HepG2 (cell line): Measurements from ENCODE around the gene CHN2. TPM values are rescaled to one million over a fixed set of nuclear protein-coding genes. Genes with fewer than 3 reads are reported as not detected.

ENCODE experiments used
- AHDC1 ChIP-seq: sonication (generic); formaldehyde crosslinking; IDR thresholded peaks from 2 replicates; pipeline ENCODE4 v1.5.1; 2020; ENCODE audit warnings: mild to moderate bottlenecking, missing genetic modification reagents, borderline replicate concordance
- CREBL2 ChIP-seq: sonication (generic); formaldehyde crosslinking; IDR thresholded peaks from 2 replicates; pipeline ENCODE4 v1.8.1; 2023; ENCODE audit warnings: missing genetic modification reagents, mild to moderate bottlenecking, borderline replicate concordance
- FOXA3 ChIP-seq: IDR thresholded peaks from 2 replicates; pipeline ENCODE4 v1.6.1; 2016; ENCODE audit warnings: missing genetic modification reagents, missing compliant biosample characterization
- FOXO1 ChIP-seq: sonication (generic); formaldehyde crosslinking; IDR thresholded peaks from 2 replicates; pipeline ENCODE4 v1.4.0; 2020; ENCODE audit warnings: missing genetic modification reagents
- HMG20B ChIP-seq: conservative IDR thresholded peaks from 2 replicates; pipeline ENCODE4 v1.6.1; 2016; ENCODE audit warnings: missing genetic modification reagents, missing compliant biosample characterization
- HOXA3 ChIP-seq: sonication (generic); formaldehyde crosslinking; IDR thresholded peaks from 2 replicates; pipeline ENCODE4 v1.5.0; 2020; ENCODE audit warnings: missing genetic modification reagents
- IRF1 ChIP-seq: sonication (generic); formaldehyde crosslinking; IDR thresholded peaks from 2 replicates; pipeline ENCODE4 v1.4.0; 2020; ENCODE audit warnings: low read depth, mild to moderate bottlenecking, missing genetic modification reagents
- KDM5B ChIP-seq: sonication (generic); formaldehyde crosslinking; IDR thresholded peaks from 2 replicates; pipeline ENCODE4 v1.4.0; 2020; ENCODE audit warnings: missing genetic modification reagents, mild to moderate bottlenecking, borderline replicate concordance
- SETDB1 ChIP-seq: sonication (generic); formaldehyde crosslinking; IDR thresholded peaks from 2 replicates; pipeline ENCODE4 v1.5.1; 2020; ENCODE audit warnings: missing genetic modification reagents, mild to moderate bottlenecking, borderline replicate concordance
- SP140L ChIP-seq: sonication (generic); formaldehyde crosslinking; IDR thresholded peaks from 2 replicates; pipeline ENCODE4 v1.4.0; 2020; ENCODE audit warnings: missing genetic modification reagents, borderline replicate concordance
- SUZ12 ChIP-seq: fragments of 150-350 bp; IDR thresholded peaks from 2 replicates; pipeline ENCODE4 v1.6.1; 2014; ENCODE audit warnings: low read depth, low read length
- ZKSCAN8 ChIP-seq: IDR thresholded peaks from 2 replicates; pipeline ENCODE4 v1.6.1; 2016; ENCODE audit warnings: borderline replicate concordance, missing genetic modification reagents, missing compliant biosample characterization
- ZNF143 ChIP-seq: sonication (generic); formaldehyde crosslinking; IDR thresholded peaks from 2 replicates; pipeline ENCODE4 v1.4.0; 2020; ENCODE audit warnings: missing genetic modification reagents
- ZNF646 ChIP-seq: sonication (generic); formaldehyde crosslinking; IDR thresholded peaks from 2 replicates; pipeline ENCODE4 v1.9.0; 2021; ENCODE audit warnings: mild to moderate bottlenecking, missing genetic modification reagents
- ZNF670 ChIP-seq: sonication (generic); formaldehyde crosslinking; IDR thresholded peaks from 2 replicates; pipeline ENCODE4 v1.8.0; 2022; ENCODE audit warnings: mild to moderate bottlenecking, missing genetic modification reagents, borderline replicate concordance
- polyA plus RNA-seq, 8 experiments: library from polyadenylated mRNA; depleted of rRNA in 3 of 8; stranded (reverse) in 7 of 8; unstranded in 1 of 8; fragments of >200 nt; fragmentation: Illumina TruSeq in 4 of 8; extraction: Trizol in 4 of 8; gene quantifications; 2 replicates each; pipeline versions ENCODE4 v1.2.1 to v1.2.3, GENCODE V29; 2011 to 2016; ENCODE audit warnings: low read depth in 4 of 8, missing spikeins in 1 of 8, mixed read lengths in 1 of 8; ENCODE audit not compliant: insufficient read depth in 1 of 8
- total RNA-seq, 5 experiments: library from RNA; depleted of rRNA; stranded (reverse); fragments of >200 nt; fragmentation: Illumina TruSeq; extraction: Trizol; gene quantifications; 2 replicates each; pipeline ENCODE4 v1.2.3, GENCODE V29; 2016; ENCODE audit warnings: low read depth in 1 of 5

The CHN2 gene
- total and polyA plus RNA-seq, 2 of the 13 experiments (the other 11 are each of a cell fraction or from before 2014, with no cell fraction given), result 23.5 to 30.5 TPM

- 0 out of 2 replicates have a peak, but pooled peaks have one; percentile 9 for TF ChIP-seq FOXO1 (CRISPR knock-in tag)
- TF ChIP-seq ZNF143 (CRISPR knock-in tag), result no peak
- TF ChIP-seq SETDB1 (CRISPR knock-in tag), result no peak
- peak; percentile 90; the same call in 1 of the 2 replicates for TF ChIP-seq HMG20B (CRISPR knock-in tag)
- TF ChIP-seq SUZ12, result no peak
- 0 out of 2 replicates have a peak, but pooled peaks have one; percentile 26 for TF ChIP-seq ZKSCAN8 (CRISPR knock-in tag)
- no peak for TF ChIP-seq IRF1 (CRISPR knock-in tag)
- TF ChIP-seq ZNF646 (CRISPR knock-in tag), result no peak
- no peak for TF ChIP-seq KDM5B
- TF ChIP-seq FOXA3 (CRISPR knock-in tag), result peak; percentile 69
- TF ChIP-seq ZNF670 (CRISPR knock-in tag), result no peak
- TF ChIP-seq CREBL2 (CRISPR knock-in tag), result no peak
- no peak for TF ChIP-seq SP140L (CRISPR knock-in tag)
- TF ChIP-seq AHDC1, result peak; percentile 83
- TF ChIP-seq HOXA3 (CRISPR knock-in tag), result no peak
Observed at GRCh38 chr7:29449569-29450260, 255.1 kb downstream of the CHN2 start (continued).
